ENCODE measurements around the gene SCUBE1.

SCUBE1 gene

GRCh38 chr22:43170131-43170480 lies 173.1 kb downstream of the SCUBE1 start:
- Mint-ChIP-seq H3K27ac (no peak overlapping the region), H3K4me3 (no peak overlapping the region), H3K9me3 (no peaks in the 10 kb centered on the region), H3K4me1 (ENCODE audit: low read depth) (no peaks in the 10 kb centered on the region), H3K27me3 (ENCODE audit: low read depth) (no peaks in the 10 kb centered on the region), H3K36me3 (ENCODE audit: low read depth) (peaks cover 24% of the 10 kb centered on the region)
- DNase-seq (ENCODE audit: low spot score): no peak

- no peak overlapping the region for H3K4me3 Mint-ChIP-seq
- H3K4me1 Mint-ChIP-seq (ENCODE audit: low read depth): no peaks in the 10 kb centered on the region
- H3K27me3 Mint-ChIP-seq (ENCODE audit: low read depth): no peaks in the 10 kb centered on the region
- DNase-seq (ENCODE audit: low spot score): no peak
- H3K9me3 Mint-ChIP-seq: no peaks in the 10 kb centered on the region
- peaks cover 24% of the 10 kb centered on the region for H3K36me3 Mint-ChIP-seq (ENCODE audit: low read depth)
- H3K27ac Mint-ChIP-seq: no peak overlapping the region
Observed at GRCh38 chr22:43169310-43170130, 173.7 kb downstream of the SCUBE1 start.

- Mint-ChIP-seq H3K36me3 (ENCODE audit: low read depth) (peaks cover 26% of the 10 kb centered on the region), H3K4me1 (ENCODE audit: low read depth) (no peaks in the 10 kb centered on the region), H3K4me3 (no peak overlapping the region), H3K27ac (peak overlapping the region; percentile 20), H3K27me3 (ENCODE audit: low read depth) (no peaks in the 10 kb centered on the region), H3K9me3 (no peaks in the 10 kb centered on the region)
- DNase-seq (ENCODE audit: low spot score): no peak
Observed at GRCh38 chr22:43168471-43169309, 174.5 kb downstream of the SCUBE1 start.

- Mint-ChIP-seq H3K9me3 (no peaks in the 10 kb centered on the region), H3K27me3 (ENCODE audit: low read depth) (no peaks in the 10 kb centered on the region), H3K27ac (no peak overlapping the region), H3K4me1 (ENCODE audit: low read depth) (no peaks in the 10 kb centered on the region), H3K4me3 (no peak overlapping the region), H3K36me3 (ENCODE audit: low read depth) (peaks cover 16% of the 10 kb centered on the region)
- no peak for DNase-seq (ENCODE audit: low spot score)
Observed at GRCh38 chr22:43167001-43167589, 176.1 kb downstream of the SCUBE1 start.

- H3K4me3 Mint-ChIP-seq: no peak overlapping the region
- H3K36me3 Mint-ChIP-seq (ENCODE audit: low read depth): peaks cover 15% of the 10 kb centered on the region
- DNase-seq (ENCODE audit: low spot score): no peak
- no peak overlapping the region for H3K27ac Mint-ChIP-seq
- H3K9me3 Mint-ChIP-seq: no peaks in the 10 kb centered on the region
- no peaks in the 10 kb centered on the region for H3K27me3 Mint-ChIP-seq (ENCODE audit: low read depth)
- H3K4me1 Mint-ChIP-seq (ENCODE audit: low read depth): no peaks in the 10 kb centered on the region
Observed at GRCh38 chr22:43166132-43166930, 176.8 kb downstream of the SCUBE1 start.

- DNase-seq (ENCODE audit: low spot score): no peak
- Mint-ChIP-seq H3K27me3 (ENCODE audit: low read depth) (no peaks in the 10 kb centered on the region), H3K4me3 (no peak overlapping the region), H3K36me3 (ENCODE audit: low read depth) (peaks cover 8% of the 10 kb centered on the region), H3K9me3 (no peaks in the 10 kb centered on the region), H3K27ac (no peak overlapping the region), H3K4me1 (ENCODE audit: low read depth) (no peaks in the 10 kb centered on the region)
Observed at GRCh38 chr22:43164636-43165035, 178.5 kb downstream of the SCUBE1 start.

GRCh38 chr22:43163241-43163795 lies 179.9 kb downstream of the SCUBE1 start:
- peaks cover 8% of the 10 kb centered on the region for H3K36me3 Mint-ChIP-seq (ENCODE audit: low read depth)
- H3K4me1 Mint-ChIP-seq (ENCODE audit: low read depth): no peaks in the 10 kb centered on the region
- H3K4me3 Mint-ChIP-seq: no peak overlapping the region
- no peak for DNase-seq (ENCODE audit: low spot score)
- H3K27me3 Mint-ChIP-seq (ENCODE audit: low read depth): no peaks in the 10 kb centered on the region
- H3K27ac Mint-ChIP-seq: no peak overlapping the region
- H3K9me3 Mint-ChIP-seq: no peaks in the 10 kb centered on the region

- H3K4me1 Mint-ChIP-seq (ENCODE audit: low read depth): no peaks in the 10 kb centered on the region
- no peak overlapping the region for H3K4me3 Mint-ChIP-seq
- H3K27ac Mint-ChIP-seq: no peak overlapping the region
Observed at GRCh38 chr22:43162412-43163150, 180.6 kb downstream of the SCUBE1 start.

GRCh38 chr22:43160497-43161126 lies 182.6 kb downstream of the SCUBE1 start:
- H3K4me3 Mint-ChIP-seq: no peak overlapping the region
- H3K9me3 Mint-ChIP-seq: no peaks in the 10 kb centered on the region
- H3K27me3 Mint-ChIP-seq (ENCODE audit: low read depth): no peaks in the 10 kb centered on the region
- no peak overlapping the region for H3K27ac Mint-ChIP-seq
- peaks cover 5% of the 10 kb centered on the region for H3K36me3 Mint-ChIP-seq (ENCODE audit: low read depth)
- H3K4me1 Mint-ChIP-seq (ENCODE audit: low read depth): no peaks in the 10 kb centered on the region
- DNase-seq (ENCODE audit: low spot score): no peak

More at GRCh38 chr22:43162412-43163150, 180.6 kb downstream of the SCUBE1 start:
- H3K27me3 Mint-ChIP-seq (ENCODE audit: low read depth): no peaks in the 10 kb centered on the region
- no peaks in the 10 kb centered on the region for H3K9me3 Mint-ChIP-seq
- peaks cover 6% of the 10 kb centered on the region for H3K36me3 Mint-ChIP-seq (ENCODE audit: low read depth)
- DNase-seq (ENCODE audit: low spot score): no peak

GRCh38 chr22:43159484-43160178 lies 183.5 kb downstream of the SCUBE1 start:
- no peak overlapping the region for H3K27ac Mint-ChIP-seq
- H3K36me3 Mint-ChIP-seq (ENCODE audit: low read depth): peaks cover 5% of the 10 kb centered on the region
- no peaks in the 10 kb centered on the region for H3K4me1 Mint-ChIP-seq (ENCODE audit: low read depth)
- no peaks in the 10 kb centered on the region for H3K9me3 Mint-ChIP-seq
- H3K27me3 Mint-ChIP-seq (ENCODE audit: low read depth): no peaks in the 10 kb centered on the region
- no peak for DNase-seq (ENCODE audit: low spot score)
- H3K4me3 Mint-ChIP-seq: no peak overlapping the region

- no peaks in the 10 kb centered on the region for H3K27me3 Mint-ChIP-seq (ENCODE audit: low read depth)
- H3K9me3 Mint-ChIP-seq: no peaks in the 10 kb centered on the region
- DNase-seq (ENCODE audit: low spot score): no peak
- H3K27ac Mint-ChIP-seq: no peak overlapping the region
- no peaks in the 10 kb centered on the region for H3K4me1 Mint-ChIP-seq (ENCODE audit: low read depth)
- peaks cover 4% of the 10 kb centered on the region for H3K36me3 Mint-ChIP-seq (ENCODE audit: low read depth)
- no peak overlapping the region for H3K4me3 Mint-ChIP-seq
Observed at GRCh38 chr22:43158778-43159483, 184.2 kb downstream of the SCUBE1 start.

Measured in T-helper 2 cell treated with Interferon-gamma antibody and Interleukin-4, amounts not matched to agents 5 μg/mL and 100 μg/mL, for 36 hours (primary cell).